PFSK-1 (cell line): Measurements from ENCODE around the gene C13orf42.

Source experiments
- FOXP2 ChIP-seq: optimal IDR thresholded peaks from 2 replicates; pipeline ENCODE3; 2011; ENCODE audit warnings: borderline replicate concordance, control low read depth, inconsistent platforms; ENCODE audit not compliant: insufficient read depth; ENCODE audit errors: extremely low read length, extremely low read depth
- POLR2AphosphoS5 ChIP-seq: IDR thresholded peaks from 2 replicates; pipeline ENCODE4 v1.6.1; 2012; ENCODE audit warnings: low read depth, mild to moderate bottlenecking, control low read depth, low read length, moderate library complexity
- REST ChIP-seq, 2 experiments: IDR thresholded peaks; 2 replicates each; pipeline versions ENCODE4 v1.6.1 to v1.8.0; 2011 to 2012; ENCODE audit warnings: low read depth in 2 of 2, low read length in 2 of 2, control low read depth in 1 of 2, inconsistent platforms in 1 of 2, mild to moderate bottlenecking in 1 of 2, moderate library complexity in 1 of 2; ENCODE audit not compliant: insufficient read depth in 1 of 2

DNA sequence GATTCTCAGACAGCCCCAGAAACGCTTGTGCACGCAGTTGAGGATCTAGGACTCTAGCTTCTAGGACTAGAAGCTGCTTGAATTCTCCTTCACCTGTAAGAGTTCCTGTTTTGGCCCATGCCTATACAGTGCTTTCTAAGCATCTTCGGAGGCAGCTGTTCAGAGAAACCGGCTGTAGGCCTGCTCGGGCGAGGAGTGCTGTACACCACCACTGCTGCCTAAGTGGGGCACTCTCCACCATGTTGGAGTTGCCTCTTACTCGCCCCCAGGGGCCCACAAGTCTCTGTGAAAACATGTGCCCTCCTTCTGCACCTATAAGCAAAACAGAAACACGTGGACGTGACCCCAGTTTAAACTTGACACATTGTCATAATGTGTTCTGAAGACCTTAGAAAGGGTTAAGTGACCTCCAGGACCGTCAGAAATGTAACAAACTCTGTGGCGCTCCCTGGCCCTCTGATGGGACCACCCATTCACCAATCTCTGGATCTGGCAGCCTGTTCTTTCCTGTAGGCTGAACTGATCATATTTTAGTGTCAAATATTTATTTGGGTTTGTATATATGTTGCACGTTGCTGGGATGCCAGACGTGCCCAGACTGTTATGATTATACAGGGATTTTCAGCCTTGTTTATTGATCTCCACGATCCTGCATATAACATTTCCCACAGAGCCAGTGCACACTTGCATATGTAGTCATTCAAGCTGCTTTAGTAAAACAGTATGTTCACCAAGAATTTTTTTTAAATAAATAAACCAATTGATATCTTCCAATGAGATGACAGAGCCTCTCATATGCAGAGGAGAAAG, 60.8 kb downstream of the C13orf42 start:
- TF ChIP-seq REST (IDR thresholded peaks at IDR 0.05; ENCODE audit: insufficient read depth in 1 of 2, low read depth in 2 of 2, low read length in 2 of 2): no peak
- TF ChIP-seq POLR2AphosphoS5: no peak
- no peak for TF ChIP-seq FOXP2
